HG02798 (cell line): ENCODE data around the gene ANO9.
A peak's percentile ranks its signal among the peaks of the same experiment; 100 is the strongest.

Source experiments
- ATAC-seq: cut with Tn5 transposase; IDR thresholded peaks from one replicate; pipeline ENCODE4 v1.9.1; 2021; ENCODE audit warnings: mild to moderate bottlenecking; ENCODE audit not compliant: unreplicated experiment, poor library complexity

Gene ANO9

GRCh38 chr11:454043-454442, 12.2 kb upstream of the ANO9 start:
- ATAC-seq: no peak

GRCh38 chr11:453564-453963, 11.8 kb upstream of the ANO9 start:
- ATAC-seq: no peak

- ATAC-seq: no peak
These were observed 11.2 kb upstream of the ANO9 start for GRCh38 chr11:452916-453527.

GRCh38 chr11:452203-452744, 10.5 kb upstream of the ANO9 start:
- no peak for ATAC-seq

- no peak for ATAC-seq
These were observed 9.9 kb upstream of the ANO9 start for GRCh38 chr11:451738-452137.

GRCh38 chr11:450809-451451, 9.1 kb upstream of the ANO9 start:
- ATAC-seq: peak; percentile 1

- ATAC-seq: peak; percentile 81
These were observed 8.3 kb upstream of the ANO9 start, which contains the start of gene PTDSS2 for GRCh38 chr11:449889-450808. Gene PTDSS2, plus strand, starts transcription at chr11:450279. Its CDS starts 177 bp downstream, at chr11:450456.

- peak; percentile 59 for ATAC-seq
These were observed 6.3 kb upstream of the ANO9 start for GRCh38 chr11:447923-448731.

- no peak for ATAC-seq
These were observed 5.1 kb upstream of the ANO9 start for GRCh38 chr11:446891-447290.

GRCh38 chr11:445765-446588, 4.2 kb upstream of the ANO9 start:
- ATAC-seq: no peak

- no peak for ATAC-seq
These were observed 2.8 kb upstream of the ANO9 start for GRCh38 chr11:444396-445144.

GRCh38 chr11:443542-444199, 1.9 kb upstream of the ANO9 start:
- ATAC-seq: no peak

- ATAC-seq: no peak
These were observed 835 bp upstream of the ANO9 start for GRCh38 chr11:442611-443081.

GRCh38 chr11:441043-441417, 781 bp downstream of the ANO9 start:
- ATAC-seq: no peak

GRCh38 chr11:440065-441042, 1.5 kb downstream of the ANO9 start:
- ATAC-seq: no peak

- no peak for ATAC-seq
These were observed 2.3 kb downstream of the ANO9 start for GRCh38 chr11:439315-440064.
